Astrocyte (in vitro differentiated cells and primary cell): ENCODE results near the gene METTL22. TPM values are rescaled to one million over a fixed set of nuclear protein-coding genes. Genes with fewer than 3 reads are reported as not detected.

Source experiments
- DNase-seq: peaks from one replicate; pipeline ENCODE4 v3.0.0-alpha.2; 2010; ENCODE audit warnings: low read depth
- FAIRE-seq: peaks from 2 replicates; lab custom pipeline; 2011; peaks lifted over from hg19 to GRCh38; lab: Jason Lieb, UNC
- H2AFZ ChIP-seq: 2 replicates; pipeline ENCODE4 v1.6.0; 2012; ENCODE audit warnings: low read depth, low read length, inconsistent platforms
- H3K27ac ChIP-seq: 2 replicates; pipeline ENCODE4 v1.5.1; 2011; ENCODE audit warnings: low read depth, low read length, inconsistent platforms
- H3K27me3 ChIP-seq: 2 replicates; pipeline ENCODE4 v1.6.0; 2011; ENCODE audit warnings: low read length, inconsistent platforms; ENCODE audit not compliant: insufficient read depth
- H3K36me3 ChIP-seq: 2 replicates; pipeline ENCODE4 v1.5.1; 2011; ENCODE audit warnings: low read length, inconsistent platforms; ENCODE audit not compliant: insufficient read depth
- H3K4me1 ChIP-seq: 2 replicates; pipeline ENCODE4 v1.5.1; 2011; ENCODE audit warnings: low read length, inconsistent platforms; ENCODE audit not compliant: insufficient read depth
- H3K4me2 ChIP-seq: 2 replicates; pipeline ENCODE4 v1.6.0; 2012; ENCODE audit warnings: low read length, inconsistent platforms
- H3K4me3 ChIP-seq: 2 replicates; pipeline ENCODE4 v1.5.1; 2011; ENCODE audit warnings: low read depth, mild to moderate bottlenecking, low read length, inconsistent platforms; ENCODE audit not compliant: insufficient read depth
- H3K79me2 ChIP-seq: 2 replicates; pipeline ENCODE4 v1.6.0; 2012; ENCODE audit warnings: mild to moderate bottlenecking, low read length, inconsistent platforms; ENCODE audit not compliant: insufficient read depth
- H3K9ac ChIP-seq: 2 replicates; pipeline ENCODE4 v1.6.0; 2012; ENCODE audit warnings: mild to moderate bottlenecking, low read length, inconsistent platforms
- H3K9me3 ChIP-seq: 2 replicates; pipeline ENCODE4 v1.5.1; 2012; ENCODE audit warnings: low read depth, mild to moderate bottlenecking, low read length, inconsistent platforms; ENCODE audit not compliant: insufficient read depth
- H4K20me1 ChIP-seq: 2 replicates; pipeline ENCODE4 v1.6.0; 2012; ENCODE audit warnings: low read length, inconsistent platforms; ENCODE audit not compliant: insufficient read depth
- H3K27ac Mint-ChIP-seq: one replicate; pipeline ENCODE4 v1.8.0; 2021; ENCODE audit warnings: mild to moderate bottlenecking, mixed read lengths; ENCODE audit not compliant: unreplicated experiment
- H3K27me3 Mint-ChIP-seq: one replicate; pipeline ENCODE4 v1.8.0; 2021; ENCODE audit warnings: low read depth, mixed read lengths; ENCODE audit not compliant: unreplicated experiment
- H3K36me3 Mint-ChIP-seq: one replicate; pipeline ENCODE4 v1.8.0; 2021; ENCODE audit warnings: low read depth, mixed read lengths; ENCODE audit not compliant: unreplicated experiment
- H3K4me1 Mint-ChIP-seq: one replicate; pipeline ENCODE4 v1.8.0; 2021; ENCODE audit warnings: low read depth, mixed read lengths; ENCODE audit not compliant: unreplicated experiment
- H3K4me3 Mint-ChIP-seq: one replicate; pipeline ENCODE4 v1.8.0; 2021; ENCODE audit warnings: mild to moderate bottlenecking, moderate library complexity, mixed read lengths; ENCODE audit not compliant: unreplicated experiment
- H3K9me3 Mint-ChIP-seq: one replicate; pipeline ENCODE4 v1.8.0; 2021; ENCODE audit warnings: mild to moderate bottlenecking, mixed read lengths; ENCODE audit not compliant: unreplicated experiment
- EZH2 ChIP-seq: IDR thresholded peaks from 2 replicates; pipeline ENCODE4 v1.6.1; 2012; ENCODE audit warnings: mild to moderate bottlenecking, low read length, inconsistent platforms; ENCODE audit not compliant: insufficient read depth
- total RNA-seq: library from RNA; stranded (reverse); gene quantifications from 2 replicates; pipeline ENCODE4 v1.2.1, GENCODE V29; 2021
- TF ChIP-seq, protein P1 (sequence below): IDR thresholded peaks from 2 replicates; pipeline ENCODE4 v1.5.1; 2011; ENCODE audit warnings: low read depth, mild to moderate bottlenecking, inconsistent platforms, low read length, moderate library complexity; ENCODE audit not compliant: insufficient read depth

METTL22 gene
- total RNA-seq, 1 donor from 2014 or later = 37.7 TPM

DNA sequence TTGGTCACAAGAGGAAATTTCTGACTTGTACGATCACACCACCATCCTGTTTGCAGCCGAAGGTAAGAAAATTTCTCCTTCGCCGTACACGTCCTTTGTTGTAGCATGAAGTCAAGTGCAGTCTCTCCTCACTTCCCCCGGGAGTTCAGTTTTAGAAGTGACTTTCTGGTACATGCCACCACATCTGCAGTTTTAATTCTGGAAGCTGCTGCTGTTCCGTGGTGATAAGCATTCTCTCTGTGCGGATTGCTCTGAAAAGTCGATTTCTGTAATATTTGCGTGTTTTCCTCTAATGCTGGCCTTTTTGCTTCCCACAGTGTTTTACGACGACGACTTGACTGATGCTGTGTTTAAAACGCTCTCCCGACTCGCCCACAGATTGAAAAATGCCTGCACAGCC, 20.6 kb downstream of the METTL22 start:
- Mint-ChIP-seq H3K27me3 (no peaks in the 10 kb centered on the region), H3K36me3 (peaks cover 29% of the 10 kb centered on the region), H3K27ac (no peak overlapping the region), H3K4me3 (no peak overlapping the region), H3K4me1 (no peaks in the 10 kb centered on the region), H3K9me3 (no peaks in the 10 kb centered on the region)
- peaks cover 34% of the 10 kb centered on the region for H3K36me3 ChIP-seq
- H4K20me1 ChIP-seq = peaks cover 18% of the 10 kb centered on the region
- no peaks in the 10 kb centered on the region for H3K4me1 ChIP-seq
- no peak for DNase-seq
- TF ChIP-seq, protein P1, sequence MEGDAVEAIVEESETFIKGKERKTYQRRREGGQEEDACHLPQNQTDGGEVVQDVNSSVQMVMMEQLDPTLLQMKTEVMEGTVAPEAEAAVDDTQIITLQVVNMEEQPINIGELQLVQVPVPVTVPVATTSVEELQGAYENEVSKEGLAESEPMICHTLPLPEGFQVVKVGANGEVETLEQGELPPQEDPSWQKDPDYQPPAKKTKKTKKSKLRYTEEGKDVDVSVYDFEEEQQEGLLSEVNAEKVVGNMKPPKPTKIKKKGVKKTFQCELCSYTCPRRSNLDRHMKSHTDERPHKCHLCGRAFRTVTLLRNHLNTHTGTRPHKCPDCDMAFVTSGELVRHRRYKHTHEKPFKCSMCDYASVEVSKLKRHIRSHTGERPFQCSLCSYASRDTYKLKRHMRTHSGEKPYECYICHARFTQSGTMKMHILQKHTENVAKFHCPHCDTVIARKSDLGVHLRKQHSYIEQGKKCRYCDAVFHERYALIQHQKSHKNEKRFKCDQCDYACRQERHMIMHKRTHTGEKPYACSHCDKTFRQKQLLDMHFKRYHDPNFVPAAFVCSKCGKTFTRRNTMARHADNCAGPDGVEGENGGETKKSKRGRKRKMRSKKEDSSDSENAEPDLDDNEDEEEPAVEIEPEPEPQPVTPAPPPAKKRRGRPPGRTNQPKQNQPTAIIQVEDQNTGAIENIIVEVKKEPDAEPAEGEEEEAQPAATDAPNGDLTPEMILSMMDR = no peak
- TF ChIP-seq EZH2 = no peak
- H3K79me2 ChIP-seq = peaks cover 2% of the 10 kb centered on the region
- no peaks in the 10 kb centered on the region for H3K27me3 ChIP-seq
- no peak overlapping the region for H3K27ac ChIP-seq
- H3K4me3 ChIP-seq = no peak overlapping the region
- H3K4me2 ChIP-seq = no peak overlapping the region
- no peaks in the 10 kb centered on the region for H3K9me3 ChIP-seq
- H2AFZ ChIP-seq = no peak overlapping the region
- H3K9ac ChIP-seq = no peak overlapping the region
- FAIRE-seq = no peak

DNA sequence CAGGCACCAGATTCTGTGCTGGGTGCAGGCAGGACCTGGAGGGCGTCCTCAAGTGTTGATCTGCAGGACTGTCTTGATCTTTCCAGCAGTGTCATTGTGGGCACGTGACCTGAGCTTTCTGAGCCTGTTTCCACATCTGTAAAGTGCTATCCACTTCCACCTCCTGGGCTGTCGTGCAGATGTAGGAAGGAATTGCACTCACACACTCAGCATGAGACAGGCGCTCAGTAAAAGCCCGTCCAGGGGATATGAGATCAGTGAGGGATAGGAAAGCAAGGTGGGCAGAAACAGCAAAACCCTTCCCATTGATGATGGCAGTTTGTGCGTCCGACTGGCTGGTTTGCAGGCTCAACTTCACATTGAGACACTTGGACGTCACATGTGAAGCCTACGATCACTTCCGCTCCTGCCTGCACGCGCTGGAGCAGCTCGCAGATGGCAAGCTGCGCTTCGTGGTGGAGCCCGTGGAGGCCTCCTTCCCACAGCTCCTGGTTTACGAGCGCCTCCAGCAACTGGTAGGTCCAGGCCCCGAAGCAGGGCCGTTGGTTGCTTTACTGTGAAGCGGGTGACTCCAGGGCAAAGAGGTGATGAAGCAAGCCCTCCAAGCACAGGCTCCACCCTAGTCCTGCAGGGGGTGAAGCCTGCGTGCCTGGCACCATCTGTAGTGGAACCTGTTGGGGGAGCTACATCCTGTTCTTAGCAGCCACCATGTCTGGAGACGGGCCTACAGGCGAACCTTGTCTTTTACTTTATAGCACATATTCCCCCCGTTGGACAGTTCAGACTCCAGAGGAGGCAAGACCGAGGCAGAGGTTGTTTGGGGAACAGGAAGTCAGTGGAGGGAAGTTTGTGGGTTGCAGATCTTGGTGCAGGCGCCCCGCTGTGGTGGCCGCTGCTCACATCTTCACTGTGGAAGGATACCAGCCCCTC, 23.0 kb downstream of the METTL22 start:
- no peaks in the 10 kb centered on the region for H3K4me1 Mint-ChIP-seq
- H3K27me3 Mint-ChIP-seq = no peaks in the 10 kb centered on the region
- Histone ChIP-seq H4K20me1 (peaks cover 5% of the 10 kb centered on the region), H3K4me2 (no peak overlapping the region), H2AFZ (no peak overlapping the region), H3K9me3 (no peaks in the 10 kb centered on the region), H3K4me3 (no peak overlapping the region), H3K4me1 (no peaks in the 10 kb centered on the region), H3K36me3 (peaks cover 42% of the 10 kb centered on the region), H3K79me2 (no peaks in the 10 kb centered on the region), H3K27me3 (no peaks in the 10 kb centered on the region), H3K27ac (no peak overlapping the region), H3K9ac (no peak overlapping the region)
- FAIRE-seq (no peak), DNase-seq (no peak)
- no peak overlapping the region for H3K27ac Mint-ChIP-seq
- H3K36me3 Mint-ChIP-seq = peaks cover 30% of the 10 kb centered on the region
- H3K9me3 Mint-ChIP-seq = no peaks in the 10 kb centered on the region
- H3K4me3 Mint-ChIP-seq = no peak overlapping the region
- TF ChIP-seq, protein P1 = no peak
- TF ChIP-seq EZH2 = no peak

GRCh38 chr16:8645141-8645521, 23.6 kb downstream of the METTL22 start:
- Histone ChIP-seq H3K4me1 (no peaks in the 10 kb centered on the region), H3K79me2 (no peaks in the 10 kb centered on the region), H3K9me3 (no peaks in the 10 kb centered on the region), H3K36me3 (peaks cover 39% of the 10 kb centered on the region), H3K27me3 (no peaks in the 10 kb centered on the region), H3K9ac (no peak overlapping the region), H3K4me3 (no peak overlapping the region), H3K27ac (no peak overlapping the region), H3K4me2 (no peak overlapping the region), H4K20me1 (peaks cover 2% of the 10 kb centered on the region), H2AFZ (no peak overlapping the region)
- peaks cover 26% of the 10 kb centered on the region for H3K36me3 Mint-ChIP-seq
- H3K27ac Mint-ChIP-seq = no peak overlapping the region
- H3K4me3 Mint-ChIP-seq = no peak overlapping the region
- no peaks in the 10 kb centered on the region for H3K9me3 Mint-ChIP-seq
- H3K4me1 Mint-ChIP-seq = no peaks in the 10 kb centered on the region
- TF ChIP-seq, protein P1 = no peak
- no peak for TF ChIP-seq EZH2
- DNase-seq = no peak
- H3K27me3 Mint-ChIP-seq = no peaks in the 10 kb centered on the region
- FAIRE-seq = no peak
